Colon (tissue), 2 donors: ENCODE results near the gene GRIN2C.

Experiments
- FAIRE-seq: peaks from 2 replicates; lab custom pipeline; 2012; peaks lifted over from hg19 to GRCh38; lab: Jason Lieb, UNC
- donor health status: control.
- donor health status: control.

The GRIN2C gene

GRCh38 chr17:74821655-74822334 lies 37.9 kb downstream of the GRIN2C start:
- FAIRE-seq: no peak

GRCh38 chr17:74819801-74820436 lies 39.8 kb downstream of the GRIN2C start:
- no peak for FAIRE-seq

- no peak for FAIRE-seq
These were observed 41.3 kb downstream of the GRIN2C start for GRCh38 chr17:74818291-74818938.

GRCh38 chr17:74816905-74817620 lies 42.6 kb downstream of the GRIN2C start:
- FAIRE-seq: no peak

- FAIRE-seq: no peak
These were observed 43.9 kb downstream of the GRIN2C start for GRCh38 chr17:74815550-74816370.

GRCh38 chr17:74815067-74815466 lies 44.6 kb downstream of the GRIN2C start:
- no peak for FAIRE-seq

GRCh38 chr17:74814453-74814852 lies 45.2 kb downstream of the GRIN2C start:
- FAIRE-seq: no peak

GRCh38 chr17:74812109-74813009 lies 47.3 kb downstream of the GRIN2C start:
- FAIRE-seq: no peak

GRCh38 chr17:74810699-74811485 lies 48.8 kb downstream of the GRIN2C start:
- no peak for FAIRE-seq

GRCh38 chr17:74808714-74809430 lies 50.8 kb downstream of the GRIN2C start:
- no peak for FAIRE-seq

GRCh38 chr17:74807925-74808324 lies 51.8 kb downstream of the GRIN2C start:
- no peak for FAIRE-seq

- FAIRE-seq: no peak
These were observed 52.2 kb downstream of the GRIN2C start for GRCh38 chr17:74807441-74807840.

- FAIRE-seq: no peak
These were observed 53.4 kb downstream of the GRIN2C start for GRCh38 chr17:74806334-74806733.

- FAIRE-seq: no peak
These were observed 54.1 kb downstream of the GRIN2C start for GRCh38 chr17:74805591-74805991.

- FAIRE-seq: no peak
These were observed 55.0 kb downstream of the GRIN2C start for GRCh38 chr17:74804683-74805082.

- no peak for FAIRE-seq
These were observed 55.7 kb downstream of the GRIN2C start for GRCh38 chr17:74803971-74804370.

- FAIRE-seq: no peak
These were observed 56.2 kb downstream of the GRIN2C start for GRCh38 chr17:74803388-74803930.

GRCh38 chr17:74801896-74802295 lies 57.8 kb downstream of the GRIN2C start:
- FAIRE-seq: no peak

- FAIRE-seq: no peak
These were observed 59.2 kb downstream of the GRIN2C start for GRCh38 chr17:74800531-74800930.
